GM12878 (cell line): ENCODE data around the gene MLLT3. TPM values are rescaled to one million over a fixed set of nuclear protein-coding genes. Genes with fewer than 3 reads are reported as not detected.
A peak's percentile ranks its signal among the peaks of the same experiment; 100 is the strongest.

Experiments
- BRCA1 ChIP-seq: IDR thresholded peaks from 2 replicates; pipeline ENCODE4 v1.6.1; 2011; ENCODE audit warnings: low read depth, low read length, improper control_type of control experiment
- CREM ChIP-seq: IDR thresholded peaks from 2 replicates; pipeline ENCODE4 v1.6.1; 2014; ENCODE audit warnings: antibody characterized with exemption, low read depth
- DPF2 ChIP-seq: fragments of 450-650 bp; IDR thresholded peaks from 2 replicates; pipeline ENCODE4 v1.6.1; 2017; ENCODE audit warnings: mild to moderate bottlenecking
- ELK1 ChIP-seq: IDR thresholded peaks from 2 replicates; pipeline ENCODE4 v1.6.1; 2012; ENCODE audit warnings: low read depth, low read length, improper control_type of control experiment
- ESRRA ChIP-seq: IDR thresholded peaks from 2 replicates; pipeline ENCODE4 v1.6.1; 2012; ENCODE audit warnings: mild to moderate bottlenecking, low read length, improper control_type of control experiment
- ETV6 ChIP-seq, 2 experiments: fragments of 450-650 bp in 1 of 2; IDR thresholded peaks in 1 of 2; conservative IDR thresholded peaks in 1 of 2; 2 replicates each; pipeline ENCODE4 v1.6.1; 2014; ENCODE audit warnings: antibody characterized with exemption in 1 of 2, borderline replicate concordance in 1 of 2, low read depth in 1 of 2, mild to moderate bottlenecking in 1 of 2, moderate library complexity in 1 of 2
- FOS ChIP-seq: IDR thresholded peaks from 3 replicates; pipeline ENCODE4 v1.6.1; 2011; ENCODE audit warnings: borderline replicate concordance; ENCODE audit not compliant: insufficient read length; ENCODE audit errors: extremely low read depth
- IKZF1 ChIP-seq: fragments of 450-650 bp; conservative IDR thresholded peaks from 2 replicates; pipeline ENCODE4 v1.6.1; 2017; ENCODE audit warnings: antibody characterized with exemption, mild to moderate bottlenecking
- JUNB ChIP-seq: IDR thresholded peaks from 2 replicates; pipeline ENCODE4 v1.6.1; 2016; ENCODE audit warnings: antibody characterized with exemption, mild to moderate bottlenecking
- MAX ChIP-seq: IDR thresholded peaks from 2 replicates; pipeline ENCODE4 v1.6.1; 2012; ENCODE audit warnings: low read depth, low read length, improper control_type of control experiment
- MEF2A ChIP-seq: IDR thresholded peaks from 2 replicates; pipeline ENCODE4 v1.6.1; 2011; ENCODE audit warnings: low read depth, mild to moderate bottlenecking, low read length, moderate library complexity; ENCODE audit not compliant: insufficient read depth
- MYB ChIP-seq: fragments of 150-350 bp; IDR thresholded peaks from 2 replicates; pipeline ENCODE4 v1.6.1; 2014; ENCODE audit warnings: mild to moderate bottlenecking, low read depth, low read length, borderline replicate concordance
- NBN ChIP-seq: fragments of 450-650 bp; IDR thresholded peaks from 2 replicates; pipeline ENCODE4 v1.6.1; 2016
- NFYB ChIP-seq: IDR thresholded peaks from 2 replicates; pipeline ENCODE4 v1.6.1; 2011; ENCODE audit warnings: low read depth, mild to moderate bottlenecking, low read length, improper control_type of control experiment, moderate library complexity; ENCODE audit not compliant: insufficient read depth
- NR2F1 ChIP-seq: fragments of 450-650 bp; conservative IDR thresholded peaks from 2 replicates; pipeline ENCODE4 v1.6.1; 2017; ENCODE audit warnings: mild to moderate bottlenecking
- POLR2A ChIP-seq: IDR thresholded peaks from 2 replicates; pipeline ENCODE4 v1.6.1; 2011; ENCODE audit warnings: low read depth, mild to moderate bottlenecking, low read length
- POLR2AphosphoS2 ChIP-seq: IDR thresholded peaks from 2 replicates; pipeline ENCODE4 v1.6.1; 2011; ENCODE audit warnings: low read depth, mild to moderate bottlenecking, low read length, improper control_type of control experiment, moderate library complexity
- POU2F2 ChIP-seq: IDR thresholded peaks from 3 replicates; pipeline ENCODE4 v1.6.1; 2011; ENCODE audit warnings: low read depth, mild to moderate bottlenecking, low read length, borderline replicate concordance
- RB1 ChIP-seq: fragments of 450-650 bp; formaldehyde crosslinking; IDR thresholded peaks from 2 replicates; pipeline ENCODE4 v1.6.1; 2017; ENCODE audit warnings: mild to moderate bottlenecking, borderline replicate concordance
- RBBP5 ChIP-seq: fragments of 200-600 bp; sonication (generic); conservative IDR thresholded peaks from 2 replicates; pipeline ENCODE4 v1.6.1; 2016
- TCF12 ChIP-seq: IDR thresholded peaks from 2 replicates; pipeline ENCODE4 v1.6.1; 2011; ENCODE audit warnings: low read depth, mild to moderate bottlenecking, low read length
- polyA plus RNA-seq, 11 experiments: library from polyadenylated mRNA; depleted of rRNA in 4 of 11; unstranded in 6 of 11; stranded (reverse) in 5 of 11; fragments of >200 nt; fragmentation: Nextera tagmentation in 4 of 11; fragmentation: Illumina TruSeq in 1 of 11; extraction: Ambion mirVana in 4 of 11; extraction: Trizol in 1 of 11; gene quantifications; 1 replicate in 1 of 11; 2 replicates in 10 of 11; pipeline versions ENCODE4 v1.2.1 to v1.2.3, GENCODE V29; 2011 to 2016; ENCODE audit warnings: inconsistent platforms in 2 of 11, missing spikeins in 2 of 11, low read depth in 1 of 11
- total RNA-seq, 4 experiments: library from RNA; depleted of rRNA in 3 of 4; stranded (reverse); fragments of >200 nt in 3 of 4; fragmentation: Illumina TruSeq in 1 of 4; extraction: Trizol in 1 of 4; gene quantifications; 2 replicates each; pipeline versions ENCODE4 v1.2.1 to v1.2.3, GENCODE V29; 2013 to 2021
- TF ChIP-seq, protein P1 (sequence below): fragments of 450-650 bp; IDR thresholded peaks from 2 replicates; pipeline ENCODE4 v1.6.1; 2016; ENCODE audit warnings: mild to moderate bottlenecking, moderate library complexity, borderline replicate concordance
- TF ChIP-seq, protein P2 (sequence below): fragments of 450-650 bp; IDR thresholded peaks from 2 replicates; pipeline ENCODE4 v1.6.1; 2017; ENCODE audit warnings: mild to moderate bottlenecking, moderate library complexity

The MLLT3 gene
- total and polyA plus RNA-seq, 10 of the 15 experiments (the other 5 are each of a cell fraction or from before 2014, with no cell fraction given): 17.7 to 72.3 (median 35.6) TPM

DNA sequence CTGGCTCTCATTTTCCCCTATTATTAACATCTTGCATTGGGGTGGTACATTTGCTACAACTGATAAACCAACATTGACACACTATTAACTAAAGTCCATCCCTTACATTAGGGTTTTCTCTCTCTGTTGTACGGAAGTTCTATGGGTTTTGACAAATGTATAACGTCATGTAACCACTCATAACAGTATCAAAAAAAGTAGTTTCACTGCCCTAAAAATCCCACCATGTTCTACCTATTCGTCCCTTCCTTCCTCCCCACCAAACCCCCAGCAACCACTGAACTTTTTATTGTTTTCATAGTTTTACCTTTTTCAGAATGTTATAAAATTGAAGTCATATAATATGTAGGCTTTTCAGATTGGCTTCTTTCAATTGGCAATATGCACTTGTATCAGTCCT lies 40.1 kb downstream of the MLLT3 start (continued):
- no peak for TF ChIP-seq ELK1
- TF ChIP-seq POU2F2: no peak
- TF ChIP-seq, protein P1, sequence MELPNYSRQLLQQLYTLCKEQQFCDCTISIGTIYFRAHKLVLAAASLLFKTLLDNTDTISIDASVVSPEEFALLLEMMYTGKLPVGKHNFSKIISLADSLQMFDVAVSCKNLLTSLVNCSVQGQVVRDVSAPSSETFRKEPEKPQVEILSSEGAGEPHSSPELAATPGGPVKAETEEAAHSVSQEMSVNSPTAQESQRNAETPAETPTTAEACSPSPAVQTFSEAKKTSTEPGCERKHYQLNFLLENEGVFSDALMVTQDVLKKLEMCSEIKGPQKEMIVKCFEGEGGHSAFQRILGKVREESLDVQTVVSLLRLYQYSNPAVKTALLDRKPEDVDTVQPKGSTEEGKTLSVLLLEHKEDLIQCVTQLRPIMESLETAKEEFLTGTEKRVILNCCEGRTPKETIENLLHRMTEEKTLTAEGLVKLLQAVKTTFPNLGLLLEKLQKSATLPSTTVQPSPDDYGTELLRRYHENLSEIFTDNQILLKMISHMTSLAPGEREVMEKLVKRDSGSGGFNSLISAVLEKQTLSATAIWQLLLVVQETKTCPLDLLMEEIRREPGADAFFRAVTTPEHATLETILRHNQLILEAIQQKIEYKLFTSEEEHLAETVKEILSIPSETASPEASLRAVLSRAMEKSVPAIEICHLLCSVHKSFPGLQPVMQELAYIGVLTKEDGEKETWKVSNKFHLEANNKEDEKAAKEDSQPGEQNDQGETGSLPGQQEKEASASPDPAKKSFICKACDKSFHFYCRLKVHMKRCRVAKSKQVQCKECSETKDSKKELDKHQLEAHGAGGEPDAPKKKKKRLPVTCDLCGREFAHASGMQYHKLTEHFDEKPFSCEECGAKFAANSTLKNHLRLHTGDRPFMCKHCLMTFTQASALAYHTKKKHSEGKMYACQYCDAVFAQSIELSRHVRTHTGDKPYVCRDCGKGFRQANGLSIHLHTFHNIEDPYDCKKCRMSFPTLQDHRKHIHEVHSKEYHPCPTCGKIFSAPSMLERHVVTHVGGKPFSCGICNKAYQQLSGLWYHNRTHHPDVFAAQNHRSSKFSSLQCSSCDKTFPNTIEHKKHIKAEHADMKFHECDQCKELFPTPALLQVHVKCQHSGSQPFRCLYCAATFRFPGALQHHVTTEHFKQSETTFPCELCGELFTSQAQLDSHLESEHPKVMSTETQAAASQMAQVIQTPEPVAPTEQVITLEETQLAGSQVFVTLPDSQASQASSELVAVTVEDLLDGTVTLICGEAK: no peak
- TF ChIP-seq JUNB: peak; percentile 91
- TF ChIP-seq CREM: peak; percentile 78; the same call in 1 of the 2 replicates
- no peak for TF ChIP-seq MYB
- no peak for TF ChIP-seq NBN
- TF ChIP-seq NR2F1: no peak
- TF ChIP-seq ETV6 (conservative IDR thresholded peaks at IDR 0.05 in 1 of 2, IDR thresholded peaks at IDR 0.05 in 1 of 2; ENCODE audit: borderline replicate concordance in 1 of 2, low read depth in 1 of 2): peak in 1 of 2 experiments; percentile 83; a peak in 2 of 4 replicates
- no peak for TF ChIP-seq RB1
- TF ChIP-seq MAX: no peak
- peak; percentile 42; the same call in 1 of the 2 replicates for TF ChIP-seq IKZF1
- TF ChIP-seq TCF12: no peak
- no peak for TF ChIP-seq BRCA1
- TF ChIP-seq, protein P2, sequence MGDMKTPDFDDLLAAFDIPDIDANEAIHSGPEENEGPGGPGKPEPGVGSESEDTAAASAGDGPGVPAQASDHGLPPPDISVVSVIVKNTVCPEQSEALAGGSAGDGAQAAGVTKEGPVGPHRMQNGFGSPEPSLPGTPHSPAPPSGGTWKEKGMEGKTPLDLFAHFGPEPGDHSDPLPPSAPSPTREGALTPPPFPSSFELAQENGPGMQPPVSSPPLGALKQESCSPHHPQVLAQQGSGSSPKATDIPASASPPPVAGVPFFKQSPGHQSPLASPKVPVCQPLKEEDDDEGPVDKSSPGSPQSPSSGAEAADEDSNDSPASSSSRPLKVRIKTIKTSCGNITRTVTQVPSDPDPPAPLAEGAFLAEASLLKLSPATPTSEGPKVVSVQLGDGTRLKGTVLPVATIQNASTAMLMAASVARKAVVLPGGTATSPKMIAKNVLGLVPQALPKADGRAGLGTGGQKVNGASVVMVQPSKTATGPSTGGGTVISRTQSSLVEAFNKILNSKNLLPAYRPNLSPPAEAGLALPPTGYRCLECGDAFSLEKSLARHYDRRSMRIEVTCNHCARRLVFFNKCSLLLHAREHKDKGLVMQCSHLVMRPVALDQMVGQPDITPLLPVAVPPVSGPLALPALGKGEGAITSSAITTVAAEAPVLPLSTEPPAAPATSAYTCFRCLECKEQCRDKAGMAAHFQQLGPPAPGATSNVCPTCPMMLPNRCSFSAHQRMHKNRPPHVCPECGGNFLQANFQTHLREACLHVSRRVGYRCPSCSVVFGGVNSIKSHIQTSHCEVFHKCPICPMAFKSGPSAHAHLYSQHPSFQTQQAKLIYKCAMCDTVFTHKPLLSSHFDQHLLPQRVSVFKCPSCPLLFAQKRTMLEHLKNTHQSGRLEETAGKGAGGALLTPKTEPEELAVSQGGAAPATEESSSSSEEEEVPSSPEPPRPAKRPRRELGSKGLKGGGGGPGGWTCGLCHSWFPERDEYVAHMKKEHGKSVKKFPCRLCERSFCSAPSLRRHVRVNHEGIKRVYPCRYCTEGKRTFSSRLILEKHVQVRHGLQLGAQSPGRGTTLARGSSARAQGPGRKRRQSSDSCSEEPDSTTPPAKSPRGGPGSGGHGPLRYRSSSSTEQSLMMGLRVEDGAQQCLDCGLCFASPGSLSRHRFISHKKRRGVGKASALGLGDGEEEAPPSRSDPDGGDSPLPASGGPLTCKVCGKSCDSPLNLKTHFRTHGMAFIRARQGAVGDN: no peak
- TF ChIP-seq DPF2: peak; percentile 61; the same call in 1 of the 2 replicates
- TF ChIP-seq ESRRA: no peak
- 0 out of 2 replicates have a peak, but pooled peaks have one; percentile 59 for TF ChIP-seq MEF2A
- TF ChIP-seq POLR2AphosphoS2: no peak
- TF ChIP-seq RBBP5: no peak
- TF ChIP-seq POLR2A: no peak
- TF ChIP-seq FOS: no peak
- no peak for TF ChIP-seq NFYB
- TF ChIP-seq, all 136 proteins: peak for 25
